Spleen (tissue), 11 donors: ENCODE results near the gene ADGRF4. TPM values are rescaled to one million over a fixed set of nuclear protein-coding genes. Genes with fewer than 3 reads are reported as not detected.

ENCODE experiments used
- DNase-seq: peaks from one replicate; pipeline ENCODE4 v3.0.0-alpha.2; 2020
- H3K27ac ChIP-seq, 8 donors: fragments of 200-600 bp; sonication (generic) in 7 of 8; 1 replicate in 4 of 8; 2 replicates in 4 of 8; pipeline versions ENCODE4 v1.5.0 to v1.8.0; 2016 to 2021; ENCODE audit warnings: inconsistent platforms in 4 of 8, mild to moderate bottlenecking in 4 of 8, moderate library complexity in 1 of 8
- H3K27me3 ChIP-seq, 7 donors: fragments of 200-600 bp; sonication (generic) in 6 of 7; replicated peaks in 1 of 7; 1 replicate in 4 of 7; 2 replicates in 3 of 7; pipeline versions ENCODE4 v1.5.0 to v1.8.0; 2016 to 2021; ENCODE audit warnings: inconsistent platforms in 3 of 7, mild to moderate bottlenecking in 1 of 7
- H3K36me3 ChIP-seq, 6 donors: fragments of 200-600 bp; sonication (generic) in 5 of 6; 1 replicate in 4 of 6; 2 replicates in 2 of 6; pipeline versions ENCODE4 v1.5.0 to v1.8.0; 2016 to 2021; ENCODE audit warnings: inconsistent platforms in 2 of 6
- H3K4me1 ChIP-seq, 6 donors: fragments of 200-600 bp; sonication (generic) in 5 of 6; 1 replicate in 3 of 6; 2 replicates in 3 of 6; pipeline versions ENCODE4 v1.5.0 to v1.8.0; 2016 to 2021; ENCODE audit warnings: inconsistent platforms in 3 of 6
- H3K4me3 ChIP-seq, 8 donors: fragments of 200-600 bp; sonication (generic) in 7 of 8; 1 replicate in 4 of 8; 2 replicates in 4 of 8; pipeline versions ENCODE4 v1.5.0 to v1.8.0; 2016 to 2021; ENCODE audit warnings: inconsistent platforms in 4 of 8, mild to moderate bottlenecking in 4 of 8, moderate library complexity in 2 of 8
- H3K9me3 ChIP-seq, 8 donors: fragments of 200-600 bp; sonication (generic) in 7 of 8; 1 replicate in 4 of 8; 2 replicates in 4 of 8; pipeline versions ENCODE4 v1.5.0 to v1.8.0; 2016 to 2021; ENCODE audit warnings: inconsistent platforms in 4 of 8
- POLR2A ChIP-seq, 3 donors: fragments of 450-650 bp; IDR thresholded peaks; one replicate each; pipeline ENCODE4 v1.5.1; 2017; ENCODE audit warnings: antibody characterized with exemption in 3 of 3, mild to moderate bottlenecking in 1 of 3
- POLR2AphosphoS5 ChIP-seq, 3 donors: sonication (generic); formaldehyde crosslinking; IDR thresholded peaks; one replicate each; pipeline ENCODE4 v1.5.1; 2017; ENCODE audit warnings: antibody characterized with exemption in 3 of 3
- WGBS, 5 donors: extraction: QIAGEN DNeasy Blood & Tissue Kit in 3 of 5; methylation state at CpG; one replicate each; pipeline versions ENCODE4 v1.1.5 to v1.1.7; 2013 to 2018; 5-methylcytosine and 5-hydroxymethylcytosine counted together
- intact Hi-C: fragments of 100-400 bp; cut with DNase I; formaldehyde crosslinking; loops from one replicate; pipeline ENCODE4 v1.15.0; 2023; ENCODE audit warnings: low total_unique reads
- polyA plus RNA-seq, 3 donors: library from polyadenylated mRNA; stranded (reverse); fragments of 200-250 nt; gene quantifications; one replicate each; pipeline ENCODE4 v1.2.1, GENCODE V29; 2013
- total RNA-seq, 7 donors: library from RNA; depleted of rRNA in 3 of 7; stranded (reverse); fragments of >200 nt in 3 of 7; fragmentation: NEBNext Ultra II Directional in 4 of 7; extraction: Animal tissue kit (Norgen Biotek cat#: 25700) in 4 of 7; gene quantifications; one replicate each; pipeline versions ENCODE4 v1.1.0 to v1.2.1, GENCODE V29; 2016 to 2021
- TF ChIP-seq, protein P1 (sequence below), 11 experiments: fragments of 200-600 bp in 7 of 11; fragments of 450-650 bp in 4 of 11; sonication (generic) in 4 of 11; IDR thresholded peaks in 8 of 11; conservative IDR thresholded peaks in 3 of 11; 1 replicate in 7 of 11; 2 replicates in 4 of 11; pipeline versions ENCODE4 v1.4.0 to v1.8.0; 2016 to 2021; ENCODE audit warnings: antibody characterized with exemption in 11 of 11, inconsistent platforms in 4 of 11, mild to moderate bottlenecking in 1 of 11
- donor health status: healthy with polysubstance abuse.
- donor health status: DM: no; HTN: no; CAD: no; lungs with moderate emphysema.
- donor health status: DM: no; HTN: no; CAD: no.
- donor health status: Bipolar disorder and iron deficiency.
- donor health status: healthy.
- donor health status: DM: no; HTN: no; CAD: no.
- donor health status: DM: yes; HTN: yes; CAD: no.

ADGRF4 gene
- total and polyA plus RNA-seq, 10 donors = not detected

DNA sequence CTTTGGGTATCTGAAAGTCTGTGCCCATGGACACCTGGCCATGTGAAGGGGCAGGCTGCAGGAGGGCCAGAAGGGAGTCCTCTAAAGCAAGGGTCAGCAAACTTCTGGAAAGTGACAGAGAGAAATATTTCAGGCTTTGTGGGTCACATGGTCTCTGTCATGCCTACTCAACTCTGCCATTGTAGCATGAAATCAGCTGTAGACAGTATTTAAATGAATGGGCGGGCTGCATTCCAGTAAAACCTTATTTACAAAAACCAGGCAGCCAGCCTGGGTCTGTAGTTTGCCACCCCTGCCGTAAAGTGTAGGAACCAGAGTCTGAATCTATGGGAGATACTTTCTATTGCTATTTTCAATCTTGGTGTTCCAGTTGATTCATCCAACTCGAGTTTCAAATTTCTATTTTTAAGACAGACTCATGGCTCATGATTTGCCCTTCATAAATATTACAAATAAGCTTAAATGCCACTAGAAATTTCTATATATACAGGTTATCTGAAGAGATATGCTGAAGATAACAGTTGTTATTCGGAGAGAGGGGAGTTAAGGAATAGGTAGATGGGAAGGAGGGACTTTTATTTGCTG is 19.0 kb upstream of the ADGRF4 start:
- Histone ChIP-seq H3K4me1 (no peaks in the 10 kb centered on the region), H3K36me3 (no peaks in the 10 kb centered on the region), H3K4me3 (no peak overlapping the region), H3K27ac (no peak overlapping the region), H3K9me3 (no peaks in the 10 kb centered on the region), H3K27me3 (peaks cover 0 to 6% (median 0%) of the 10 kb centered on the region in 7 donors)
- WGBS, 5 donors = 69 to 83% (median 74%) methylated on average over 4 of the region's 4 CpGs
- DNase-seq = no peak
- intact Hi-C loops = no loop called here
- TF ChIP-seq POLR2AphosphoS5 (IDR thresholded peaks at IDR 0.05) (no peak), POLR2A (IDR thresholded peaks at IDR 0.05) (no peak)
- TF ChIP-seq, protein P1, sequence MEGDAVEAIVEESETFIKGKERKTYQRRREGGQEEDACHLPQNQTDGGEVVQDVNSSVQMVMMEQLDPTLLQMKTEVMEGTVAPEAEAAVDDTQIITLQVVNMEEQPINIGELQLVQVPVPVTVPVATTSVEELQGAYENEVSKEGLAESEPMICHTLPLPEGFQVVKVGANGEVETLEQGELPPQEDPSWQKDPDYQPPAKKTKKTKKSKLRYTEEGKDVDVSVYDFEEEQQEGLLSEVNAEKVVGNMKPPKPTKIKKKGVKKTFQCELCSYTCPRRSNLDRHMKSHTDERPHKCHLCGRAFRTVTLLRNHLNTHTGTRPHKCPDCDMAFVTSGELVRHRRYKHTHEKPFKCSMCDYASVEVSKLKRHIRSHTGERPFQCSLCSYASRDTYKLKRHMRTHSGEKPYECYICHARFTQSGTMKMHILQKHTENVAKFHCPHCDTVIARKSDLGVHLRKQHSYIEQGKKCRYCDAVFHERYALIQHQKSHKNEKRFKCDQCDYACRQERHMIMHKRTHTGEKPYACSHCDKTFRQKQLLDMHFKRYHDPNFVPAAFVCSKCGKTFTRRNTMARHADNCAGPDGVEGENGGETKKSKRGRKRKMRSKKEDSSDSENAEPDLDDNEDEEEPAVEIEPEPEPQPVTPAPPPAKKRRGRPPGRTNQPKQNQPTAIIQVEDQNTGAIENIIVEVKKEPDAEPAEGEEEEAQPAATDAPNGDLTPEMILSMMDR (IDR thresholded peaks at IDR 0.05 in 8 of 11, conservative IDR thresholded peaks at IDR 0.05 in 3 of 11) = no peak

GRCh38 chr6:47680051-47680450 is 18.3 kb upstream of the ADGRF4 start:
- Histone ChIP-seq H3K4me1 (no peaks in the 10 kb centered on the region), H3K36me3 (no peaks in the 10 kb centered on the region), H3K27ac (no peak overlapping the region), H3K27me3 (peaks cover 0 to 6% (median 0%) of the 10 kb centered on the region in 7 donors), H3K9me3 (no peaks in the 10 kb centered on the region), H3K4me3 (no peak overlapping the region)
- intact Hi-C loops = no loop called here
- TF ChIP-seq POLR2A (IDR thresholded peaks at IDR 0.05) = no peak
- TF ChIP-seq, protein P1 (IDR thresholded peaks at IDR 0.05 in 8 of 11, conservative IDR thresholded peaks at IDR 0.05 in 3 of 11) = no peak
- no peak for TF ChIP-seq POLR2AphosphoS5 (IDR thresholded peaks at IDR 0.05)
- 69 to 93% (median 78%) methylated on average over 2 of the region's 2 CpGs for WGBS, 5 donors
- no peak for DNase-seq

DNA sequence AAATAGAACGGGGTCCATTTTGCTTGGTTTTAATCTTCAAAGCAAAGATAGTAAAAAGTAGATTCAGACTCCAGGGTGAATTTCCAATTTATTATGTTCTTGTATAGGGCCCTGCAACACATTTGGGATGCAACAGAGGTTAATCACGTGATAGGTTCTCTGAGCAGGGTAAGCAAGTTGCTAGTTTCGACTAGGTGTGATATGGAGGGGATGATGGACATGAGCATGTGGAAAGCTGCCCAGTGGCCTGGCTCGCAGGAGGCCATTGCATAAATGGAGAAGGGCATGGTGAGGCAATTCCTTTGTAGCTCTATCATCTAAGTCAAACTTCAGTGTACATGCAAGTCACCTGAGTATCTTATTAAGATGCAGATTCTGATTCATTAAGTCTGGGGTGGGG is 17.7 kb upstream of the ADGRF4 start:
- peaks cover 0 to 6% (median 0%) of the 10 kb centered on the region in 7 donors for H3K27me3 ChIP-seq
- no peak for DNase-seq
- no peak overlapping the region for H3K4me3 ChIP-seq
- no peak for TF ChIP-seq POLR2AphosphoS5 (IDR thresholded peaks at IDR 0.05)
- TF ChIP-seq, protein P1 (IDR thresholded peaks at IDR 0.05 in 8 of 11, conservative IDR thresholded peaks at IDR 0.05 in 3 of 11) = no peak
- intact Hi-C loops = no loop called here
- no peaks in the 10 kb centered on the region for H3K36me3 ChIP-seq
- H3K27ac ChIP-seq = no peak overlapping the region
- H3K9me3 ChIP-seq = no peaks in the 10 kb centered on the region
- 75 to 95% (median 83%) methylated on average over 4 of the region's 4 CpGs for WGBS, 5 donors
- no peaks in the 10 kb centered on the region for H3K4me1 ChIP-seq

GRCh38 chr6:47681201-47681990 is 17.0 kb upstream of the ADGRF4 start:
- TF ChIP-seq POLR2AphosphoS5 (IDR thresholded peaks at IDR 0.05) (no peak), POLR2A (IDR thresholded peaks at IDR 0.05) (no peak)
- TF ChIP-seq, protein P1 (IDR thresholded peaks at IDR 0.05 in 8 of 11, conservative IDR thresholded peaks at IDR 0.05 in 3 of 11) = no peak
- intact Hi-C loops = no loop called here
- Histone ChIP-seq H3K27ac (no peak overlapping the region), H3K4me3 (no peak overlapping the region), H3K9me3 (no peaks in the 10 kb centered on the region), H3K36me3 (no peaks in the 10 kb centered on the region), H3K27me3 (peaks cover 0 to 6% (median 0%) of the 10 kb centered on the region in 7 donors), H3K4me1 (no peaks in the 10 kb centered on the region)
- WGBS, 5 donors = 88 to 97% (median 92%) methylated on average over 1 of the region's 1 CpG
- DNase-seq = no peak
